Mesendoderm (in vitro differentiated cells): ENCODE results near the gene ZNF141.

ENCODE experiments used
- DNase-seq: peaks from one replicate; pipeline ENCODE4 v3.0.0; 2013
- H2AK5ac ChIP-seq: 2 replicates; pipeline ENCODE4 v1.6.1; 2013; ENCODE audit warnings: low read length, inconsistent platforms
- H2BK120ac ChIP-seq: 2 replicates; pipeline ENCODE4 v1.6.1; 2013; ENCODE audit warnings: low read depth, mild to moderate bottlenecking, low read length, moderate library complexity, mixed read lengths
- H2BK15ac ChIP-seq: replicated peaks from 2 replicates; pipeline ENCODE4 v1.6.1; 2013; ENCODE audit warnings: low read depth, mild to moderate bottlenecking, moderate library complexity
- H2BK5ac ChIP-seq: 2 replicates; pipeline ENCODE4 v1.6.1; 2013; ENCODE audit warnings: low read length, inconsistent platforms
- H3K18ac ChIP-seq: 2 replicates; pipeline ENCODE4 v1.6.1; 2013; ENCODE audit warnings: mild to moderate bottlenecking, low read length, mixed read lengths
- H3K23ac ChIP-seq: one replicate; pipeline ENCODE4 v1.6.1; 2013; ENCODE audit warnings: low read length
- H3K27ac ChIP-seq: 2 replicates; pipeline ENCODE4 v1.5.1; 2013; ENCODE audit warnings: low read depth, mild to moderate bottlenecking, inconsistent platforms, low read length, moderate library complexity
- H3K27me3 ChIP-seq: 2 replicates; pipeline ENCODE4 v1.6.1; 2013; ENCODE audit warnings: low read length, control low read depth, mild to moderate bottlenecking, inconsistent platforms; ENCODE audit not compliant: insufficient read depth, poor library complexity
- H3K36me3 ChIP-seq: 2 replicates; pipeline ENCODE4 v1.6.1; 2013; ENCODE audit warnings: low read length, inconsistent platforms; ENCODE audit not compliant: control insufficient read depth, insufficient read depth
- H3K4ac ChIP-seq: one replicate; pipeline ENCODE4 v1.6.1; 2013; ENCODE audit warnings: low read depth, mild to moderate bottlenecking, low read length, moderate library complexity
- H3K4me1 ChIP-seq: 2 replicates; pipeline ENCODE4 v1.6.1; 2013; ENCODE audit warnings: low read depth, low read length, inconsistent platforms; ENCODE audit not compliant: control insufficient read depth
- H3K4me2 ChIP-seq: 2 replicates; pipeline ENCODE4 v1.6.1; 2013; ENCODE audit warnings: low read length
- H3K4me3 ChIP-seq: 2 replicates; pipeline ENCODE4 v1.5.1; 2013; ENCODE audit warnings: mild to moderate bottlenecking, low read length
- H3K56ac ChIP-seq: one replicate; pipeline ENCODE4 v1.6.1; 2013; ENCODE audit warnings: low read length
- H3K79me1 ChIP-seq: 2 replicates; pipeline ENCODE4 v1.6.1; 2013; ENCODE audit warnings: low read length, inconsistent platforms
- H3K79me2 ChIP-seq: 2 replicates; pipeline ENCODE4 v1.6.1; 2013; ENCODE audit warnings: mild to moderate bottlenecking, low read length; ENCODE audit not compliant: control insufficient read depth, insufficient read depth
- H3K9ac ChIP-seq: 2 replicates; pipeline ENCODE4 v1.6.1; 2013; ENCODE audit warnings: low read length, inconsistent platforms
- H4K5ac ChIP-seq: one replicate; pipeline ENCODE4 v1.6.1; 2013; ENCODE audit warnings: low read length
- H4K8ac ChIP-seq: one replicate; pipeline ENCODE4 v1.6.1; 2013; ENCODE audit warnings: low read depth, mild to moderate bottlenecking, control low read depth, low read length, moderate library complexity
- WGBS: extraction: QIAGEN DNeasy Blood & Tissue Kit; methylation state at CpG from one replicate; pipeline ENCODE4 v1.1.7; 2013; ENCODE audit warnings: low lambda C conversion rate, missing lambda C conversion rate; ENCODE audit not compliant: insufficient coverage; ENCODE audit errors: extremely low coverage; 5-methylcytosine and 5-hydroxymethylcytosine counted together

The ZNF141 gene

DNA sequence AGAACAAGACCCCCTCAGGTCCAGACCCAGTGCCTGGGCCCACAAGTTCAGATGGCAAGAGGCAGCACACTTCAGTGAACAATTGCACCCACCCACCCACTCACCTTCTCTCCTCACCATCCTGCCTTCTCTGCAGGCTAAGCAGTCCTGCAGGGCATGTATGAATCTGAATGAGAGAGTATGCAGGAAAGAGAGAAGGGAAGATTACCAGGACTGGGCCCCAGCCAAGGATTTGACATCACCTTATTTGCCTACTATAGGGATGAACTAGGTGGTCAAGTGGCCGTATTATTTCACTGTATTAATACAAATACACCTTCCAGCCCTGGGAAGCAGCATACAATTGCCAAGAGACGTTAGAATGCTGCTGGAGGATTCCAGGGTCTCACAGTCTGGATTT, 2.1 kb upstream of the ZNF141 start:
- no peak overlapping the region for H3K23ac ChIP-seq
- H3K56ac ChIP-seq = peak overlapping the region; percentile 30
- no peak overlapping the region for H4K5ac ChIP-seq
- no peak overlapping the region for H3K9ac ChIP-seq
- H3K79me1 ChIP-seq = peaks cover 8% of the 10 kb centered on the region
- H2BK15ac ChIP-seq = no peak overlapping the region
- H2BK5ac ChIP-seq = no peak overlapping the region
- H3K4me3 ChIP-seq = no peak overlapping the region
- no peak overlapping the region for H3K4ac ChIP-seq
- H3K4me2 ChIP-seq = no peak overlapping the region
- peaks cover 2% of the 10 kb centered on the region for H3K4me1 ChIP-seq
- DNase-seq = no peak
- no CpG with 5 or more reads among the region's 2 CpGs for WGBS
- no peak overlapping the region for H3K27ac ChIP-seq
- no peak overlapping the region for H2AK5ac ChIP-seq
- H3K18ac ChIP-seq = no peak overlapping the region
- no peak overlapping the region for H2BK120ac ChIP-seq
- H3K79me2 ChIP-seq = peaks cover 24% of the 10 kb centered on the region
- H4K8ac ChIP-seq = no peak overlapping the region
- H3K27me3 ChIP-seq = no peaks in the 10 kb centered on the region
- H3K36me3 ChIP-seq = no peaks in the 10 kb centered on the region

GRCh38 chr4:336099-336892, 1.3 kb upstream of the ZNF141 start:
- Histone ChIP-seq H3K27me3 (no peaks in the 10 kb centered on the region), H3K23ac (no peak overlapping the region), H2BK5ac (no peak overlapping the region), H2AK5ac (no peak overlapping the region), H3K79me2 (peaks cover 32% of the 10 kb centered on the region), H3K9ac (peak overlapping the region; percentile 87), H3K4me2 (peak overlapping the region; percentile 97), H4K8ac (no peak overlapping the region), H3K27ac (no peak overlapping the region), H2BK120ac (no peak overlapping the region), H3K4me1 (peaks cover 2% of the 10 kb centered on the region), H3K18ac (peak overlapping the region; percentile 77), H3K36me3 (no peaks in the 10 kb centered on the region), H2BK15ac (no peak overlapping the region), H3K79me1 (peaks cover 8% of the 10 kb centered on the region), H4K5ac (no peak overlapping the region), H3K56ac (peak overlapping the region; percentile 96), H3K4me3 (peak overlapping the region; percentile 81), H3K4ac (peak overlapping the region; percentile 49)
- peak; percentile 26 for DNase-seq
- WGBS = no CpG with 5 or more reads among the region's 71 CpGs

GRCh38 chr4:336893-337142, 796 bp upstream of the ZNF141 start:
- Histone ChIP-seq H3K79me2 (peaks cover 35% of the 10 kb centered on the region), H3K23ac (peak overlapping the region; percentile 45), H2BK5ac (no peak overlapping the region), H3K9ac (peak overlapping the region; percentile 87), H3K4me2 (peak overlapping the region; percentile 97), H3K18ac (peak overlapping the region; percentile 77), H3K56ac (peak overlapping the region; percentile 96), H2BK120ac (no peak overlapping the region), H3K4me3 (peak overlapping the region; percentile 81), H4K8ac (no peak overlapping the region), H2AK5ac (no peak overlapping the region), H2BK15ac (no peak overlapping the region), H3K36me3 (no peaks in the 10 kb centered on the region), H3K27me3 (no peaks in the 10 kb centered on the region), H3K79me1 (peaks cover 8% of the 10 kb centered on the region), H3K4ac (peak overlapping the region; percentile 49), H3K27ac (no peak overlapping the region), H4K5ac (no peak overlapping the region), H3K4me1 (peaks cover 2% of the 10 kb centered on the region)
- peak; percentile 57 for DNase-seq
- no CpG with 5 or more reads among the region's 18 CpGs for WGBS

GRCh38 chr4:337932-338758, 531 bp downstream of the ZNF141 start:
- Histone ChIP-seq H4K5ac (no peak overlapping the region), H3K9ac (peak overlapping the region; percentile 96), H3K4me3 (peak overlapping the region; percentile 92), H4K8ac (no peak overlapping the region), H3K27me3 (no peaks in the 10 kb centered on the region), H3K36me3 (peaks cover 2% of the 10 kb centered on the region), H3K23ac (no peak overlapping the region), H3K4me2 (peak overlapping the region; percentile 64), H3K27ac (no peak overlapping the region), H2BK5ac (no peak overlapping the region), H3K56ac (peak overlapping the region; percentile 97), H3K4ac (peak overlapping the region; percentile 38), H3K79me2 (peaks cover 44% of the 10 kb centered on the region), H2BK15ac (no peak overlapping the region), H3K4me1 (peaks cover 2% of the 10 kb centered on the region), H2AK5ac (no peak overlapping the region), H3K18ac (no peak overlapping the region), H3K79me1 (peaks cover 15% of the 10 kb centered on the region), H2BK120ac (no peak overlapping the region)
- no peak for DNase-seq
- no CpG with 5 or more reads among the region's 52 CpGs for WGBS

DNA sequence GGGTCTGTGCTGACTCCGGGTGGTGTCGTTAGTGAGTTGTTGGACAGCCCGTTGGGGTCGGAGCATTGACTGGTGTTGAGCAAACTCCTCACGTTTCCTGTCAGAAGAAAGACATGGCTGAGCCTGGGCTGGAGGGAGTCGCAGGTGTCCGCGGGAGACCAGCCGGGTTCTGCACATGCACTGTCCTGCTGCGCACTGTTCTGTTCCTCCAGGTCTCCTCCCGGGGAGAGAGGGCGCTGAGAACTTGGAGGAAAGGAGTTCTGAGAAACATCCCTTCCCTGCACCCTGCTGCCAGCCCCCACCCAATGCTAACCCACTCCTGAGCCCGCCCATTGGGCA, 1.1 kb downstream of the ZNF141 start:
- Histone ChIP-seq H3K4me1 (peaks cover 2% of the 10 kb centered on the region), H3K23ac (no peak overlapping the region), H3K9ac (peak overlapping the region; percentile 96), H3K56ac (peak overlapping the region; percentile 97), H3K36me3 (peaks cover 2% of the 10 kb centered on the region), H3K18ac (no peak overlapping the region), H3K4me3 (peak overlapping the region; percentile 92), H4K8ac (no peak overlapping the region), H3K79me2 (peaks cover 45% of the 10 kb centered on the region), H3K4ac (no peak overlapping the region), H3K27ac (no peak overlapping the region), H2AK5ac (no peak overlapping the region), H2BK5ac (no peak overlapping the region), H3K27me3 (no peaks in the 10 kb centered on the region), H3K79me1 (peaks cover 15% of the 10 kb centered on the region), H4K5ac (no peak overlapping the region), H2BK120ac (no peak overlapping the region), H3K4me2 (peak overlapping the region; percentile 64), H2BK15ac (no peak overlapping the region)
- WGBS = no CpG with 5 or more reads among the region's 13 CpGs
- peak; percentile 6 for DNase-seq
